ENCODE results near the gene FKBP2. TPM values are rescaled to one million over a fixed set of nuclear protein-coding genes. Genes with fewer than 3 reads are reported as not detected.

FKBP2 gene
- total RNA-seq, 4 donors from 2014 or later, result 20.2 to 54.7 (median 27.6) TPM

GRCh38 chr11:64289002-64289564 is 48.2 kb downstream of the FKBP2 start:
- DNase-seq (no peak), ATAC-seq (no peak)
- Histone ChIP-seq H3K9me3 (no peaks in the 10 kb centered on the region), H3K4me1 (peaks cover 12 to 21% of the 10 kb centered on the region in 2 donors), H3K4me3 (no peak overlapping the region), H3K27ac (no peak overlapping the region), H3K27me3 (peaks cover 20 to 31% (median 29%) of the 10 kb centered on the region in 3 donors), H3K36me3 (no peaks in the 10 kb centered on the region)
- intact Hi-C loops (cut with DNase I; ENCODE audit: low total_unique reads) (no loop called here), in situ Hi-C loops (cut with MboI; ENCODE audit: low sequenced_read_pairs in 4 of 4) (no loop called here)
- TF ChIP-seq POLR2A (IDR thresholded peaks at IDR 0.05), result no peak
- TF ChIP-seq, protein P1, sequence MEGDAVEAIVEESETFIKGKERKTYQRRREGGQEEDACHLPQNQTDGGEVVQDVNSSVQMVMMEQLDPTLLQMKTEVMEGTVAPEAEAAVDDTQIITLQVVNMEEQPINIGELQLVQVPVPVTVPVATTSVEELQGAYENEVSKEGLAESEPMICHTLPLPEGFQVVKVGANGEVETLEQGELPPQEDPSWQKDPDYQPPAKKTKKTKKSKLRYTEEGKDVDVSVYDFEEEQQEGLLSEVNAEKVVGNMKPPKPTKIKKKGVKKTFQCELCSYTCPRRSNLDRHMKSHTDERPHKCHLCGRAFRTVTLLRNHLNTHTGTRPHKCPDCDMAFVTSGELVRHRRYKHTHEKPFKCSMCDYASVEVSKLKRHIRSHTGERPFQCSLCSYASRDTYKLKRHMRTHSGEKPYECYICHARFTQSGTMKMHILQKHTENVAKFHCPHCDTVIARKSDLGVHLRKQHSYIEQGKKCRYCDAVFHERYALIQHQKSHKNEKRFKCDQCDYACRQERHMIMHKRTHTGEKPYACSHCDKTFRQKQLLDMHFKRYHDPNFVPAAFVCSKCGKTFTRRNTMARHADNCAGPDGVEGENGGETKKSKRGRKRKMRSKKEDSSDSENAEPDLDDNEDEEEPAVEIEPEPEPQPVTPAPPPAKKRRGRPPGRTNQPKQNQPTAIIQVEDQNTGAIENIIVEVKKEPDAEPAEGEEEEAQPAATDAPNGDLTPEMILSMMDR (IDR thresholded peaks at IDR 0.05 in 4 of 5, conservative IDR thresholded peaks at IDR 0.05 in 1 of 5), result no peak

DNA sequence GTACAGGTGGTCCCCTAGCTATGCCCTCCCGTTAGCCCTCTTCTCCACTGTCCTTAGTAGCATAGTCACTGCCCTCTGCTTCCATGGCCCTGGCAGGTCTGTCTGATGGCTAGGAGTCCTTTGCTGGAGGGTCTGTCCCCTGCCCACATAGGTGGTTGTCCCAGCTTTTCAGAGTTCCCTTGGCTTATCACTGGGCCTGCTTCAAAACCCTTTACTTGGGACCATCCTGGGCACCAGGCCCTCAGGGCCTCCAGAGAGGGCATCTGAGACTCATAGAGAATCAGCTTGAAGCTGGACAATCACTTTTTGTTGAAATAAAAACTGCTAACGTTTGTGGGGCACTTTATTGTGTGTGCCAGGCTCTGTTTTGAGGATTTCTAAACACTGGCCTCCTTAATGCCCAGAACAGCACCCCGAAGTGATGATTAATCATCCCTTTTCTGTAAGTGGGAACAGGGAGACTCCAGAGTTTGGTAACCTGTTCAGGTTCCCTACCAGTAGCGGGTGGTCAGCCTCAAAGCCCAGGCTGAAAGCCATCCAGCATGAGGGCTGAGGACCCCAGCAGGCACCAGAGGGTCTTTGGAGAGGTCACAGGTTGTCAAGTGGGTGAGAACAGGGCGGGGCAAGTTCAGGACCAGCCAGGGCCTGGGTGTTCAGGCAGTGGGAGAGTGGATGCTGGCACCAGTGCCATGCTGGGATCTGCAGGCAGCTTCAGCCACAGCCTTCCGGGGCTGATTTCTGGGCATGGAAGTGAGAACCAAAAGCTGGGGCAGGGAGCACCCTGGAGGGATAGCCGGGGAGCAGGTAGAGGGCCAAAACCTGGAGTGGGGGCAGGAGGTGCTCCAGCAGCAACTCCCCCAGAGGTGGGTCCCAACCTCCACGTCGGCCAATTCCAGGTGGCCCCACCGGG is 49.7 kb downstream of the FKBP2 start:
- H3K9me3 ChIP-seq, result no peaks in the 10 kb centered on the region
- no peak overlapping the region for H3K27ac ChIP-seq
- H3K4me1 ChIP-seq, result peaks cover 11 to 18% of the 10 kb centered on the region in 2 donors
- peaks cover 34 to 46% (median 42%) of the 10 kb centered on the region in 3 donors for H3K27me3 ChIP-seq
- ATAC-seq (no peak), DNase-seq (no peak)
- no peak overlapping the region for H3K4me3 ChIP-seq
- in situ Hi-C loops (cut with MboI; ENCODE audit: low sequenced_read_pairs in 4 of 4), result no loop called here
- TF ChIP-seq POLR2A (IDR thresholded peaks at IDR 0.05), result no peak
- TF ChIP-seq, protein P1 (IDR thresholded peaks at IDR 0.05 in 4 of 5, conservative IDR thresholded peaks at IDR 0.05 in 1 of 5), result no peak
- H3K36me3 ChIP-seq, result no peaks in the 10 kb centered on the region
- intact Hi-C loops (cut with DNase I; ENCODE audit: low total_unique reads), result no loop called here

DNA sequence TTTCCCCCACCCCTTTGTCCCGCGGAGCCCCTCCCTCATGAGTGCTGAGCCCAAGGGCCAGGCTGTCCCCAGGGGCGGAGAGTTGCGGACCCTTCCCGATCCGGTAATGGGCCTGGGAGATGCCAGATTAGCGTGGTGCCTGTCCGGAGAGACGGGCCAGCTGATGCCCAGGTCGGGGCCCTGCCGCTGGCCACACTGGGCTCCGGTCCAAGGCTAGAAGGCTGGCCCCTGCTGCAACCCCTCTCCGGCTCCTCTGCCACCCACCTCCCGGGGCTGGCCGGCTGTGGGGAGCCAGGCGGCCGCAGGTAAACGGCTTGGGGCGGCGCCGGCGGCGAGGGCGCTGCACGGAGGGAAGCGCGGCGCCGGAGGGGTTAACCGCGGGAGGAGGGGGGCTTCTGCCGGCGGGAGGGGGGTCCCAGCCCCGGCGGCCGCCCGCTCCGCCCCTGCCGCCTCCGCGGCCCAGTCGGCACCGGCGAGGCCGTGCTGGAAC is 50.4 kb downstream of the FKBP2 start, which contains the start of gene KCNK4:
Gene KCNK4, plus strand, starts transcription at position 41 of the 490 bp plus-strand sequence. CDS start 1,717 bp downstream, outside the sequence.
- no peak for ATAC-seq
- peaks cover 7 to 13% of the 10 kb centered on the region in 2 donors for H3K4me1 ChIP-seq
- no peaks in the 10 kb centered on the region for H3K36me3 ChIP-seq
- H3K27ac ChIP-seq, result no peak within 1 kb of the TSS
- intact Hi-C loops (cut with DNase I; ENCODE audit: low total_unique reads) (no loop called here), in situ Hi-C loops (cut with MboI; ENCODE audit: low sequenced_read_pairs in 4 of 4) (no loop called here)
- H3K9me3 ChIP-seq, result no peaks in the 10 kb centered on the region
- TF ChIP-seq, protein P1 (IDR thresholded peaks at IDR 0.05 in 4 of 5, conservative IDR thresholded peaks at IDR 0.05 in 1 of 5), result no peak
- TF ChIP-seq POLR2A (IDR thresholded peaks at IDR 0.05), result no peak
- no peak for DNase-seq
- H3K27me3 ChIP-seq, result peaks cover 35 to 50% (median 46%) of the 10 kb centered on the region in 3 donors
- H3K4me3 ChIP-seq, result peak within 1 kb of the TSS; percentile 30 to 38 (median 35)

GRCh38 chr11:64291752-64292459 is 51.0 kb downstream of the FKBP2 start:
- DNase-seq (no peak), ATAC-seq (no peak)
- Histone ChIP-seq H3K9me3 (no peaks in the 10 kb centered on the region), H3K27me3 (peaks cover 41 to 55% (median 52%) of the 10 kb centered on the region in 3 donors), H3K4me3 (peak overlapping the region; percentile 30 to 38 (median 35)), H3K4me1 (peaks cover 1 to 7% of the 10 kb centered on the region in 2 donors), H3K27ac (no peak overlapping the region), H3K36me3 (no peaks in the 10 kb centered on the region)
- intact Hi-C loops (cut with DNase I; ENCODE audit: low total_unique reads), result no loop called here
- in situ Hi-C loops (cut with MboI; ENCODE audit: low sequenced_read_pairs in 4 of 4), result no loop called here
- TF ChIP-seq POLR2A (IDR thresholded peaks at IDR 0.05), result no peak
- TF ChIP-seq, protein P1 (IDR thresholded peaks at IDR 0.05 in 4 of 5, conservative IDR thresholded peaks at IDR 0.05 in 1 of 5), result no peak

Measured in gastrocnemius medialis (tissue), 4 donors.